ENCODE results near the gene ANKRD34C. TPM values are rescaled to one million over a fixed set of nuclear protein-coding genes. Genes with fewer than 3 reads are reported as not detected.
A peak's percentile ranks its signal among the peaks of the same experiment; 100 is the strongest.

ANKRD34C gene
- total and polyA plus RNA-seq, 2 experiments from 2014 or later: not detected

GRCh38 chr15:79311901-79312553, 29.5 kb downstream of the ANKRD34C start:
- Histone ChIP-seq H3K4me3 (peak overlapping the region; percentile 92), H3F3A (replicated peaks; ENCODE audit: low read depth) (no peaks in the 10 kb centered on the region), H3K9me2 (ENCODE audit: insufficient read depth) (no peaks in the 10 kb centered on the region), H3K36me3 (ENCODE audit: insufficient read depth) (peaks cover 19% of the 10 kb centered on the region), H4K20me1 (replicated peaks; ENCODE audit: insufficient read depth) (no peaks in the 10 kb centered on the region; the same call in 1 of the 2 replicates), H3K27me3 (ENCODE audit: insufficient read depth) (peaks cover 30% of the 10 kb centered on the region), H3K4me1 (ENCODE audit: insufficient read depth) (peaks cover 10% of the 10 kb centered on the region), H3K4me2 (peak overlapping the region; percentile 98), H3K27ac (ENCODE audit: low read depth) (no peak overlapping the region), H3K79me2 (replicated peaks; ENCODE audit: insufficient read depth) (peaks cover 17% of the 10 kb centered on the region), H2AFZ (peak overlapping the region; percentile 98)
- ATAC-seq: no peak
- DNase-seq (ENCODE audit: low spot score): no peak
- Mint-ChIP-seq H3K4me1 (peaks cover 12% of the 10 kb centered on the region), H3K4me3 (peak overlapping the region; percentile 93), H3K36me3 (ENCODE audit: low read depth) (peaks cover 37% of the 10 kb centered on the region), H3K27ac (no peak overlapping the region), H3K27me3 (ENCODE audit: insufficient read depth, low read depth, poor library complexity) (peaks cover 22% of the 10 kb centered on the region), H3K9me3 (no peaks in the 10 kb centered on the region)
- no peak for TF ChIP-seq CREB1 (CRISPR knock-in tag; IDR thresholded peaks at IDR 0.05; ENCODE audit: low read depth)
- no peak for TF ChIP-seq STAT1 (IDR thresholded peaks at IDR 0.05; ENCODE audit: unreplicated experiment)
- TF ChIP-seq ZNF462 (CRISPR knock-in tag; IDR thresholded peaks at IDR 0.05): no peak
- TF ChIP-seq ZNF114 (CRISPR knock-in tag; IDR thresholded peaks at IDR 0.05): no peak
- no peak for TF ChIP-seq ETS1 (IDR thresholded peaks at IDR 0.05)
- TF ChIP-seq EZH2 (IDR thresholded peaks at IDR 0.05; ENCODE audit: low read depth, unreplicated experiment): no peak
- no peak for TF ChIP-seq JUNB (IDR thresholded peaks at IDR 0.05; ENCODE audit: unreplicated experiment)
- TF ChIP-seq EZH2phosphoT487 (IDR thresholded peaks at IDR 0.05; ENCODE audit: unreplicated experiment): no peak
- TF ChIP-seq NANOG (IDR thresholded peaks at IDR 0.05; ENCODE audit: borderline replicate concordance): no peak
- no peak for TF ChIP-seq CTCF (conservative IDR thresholded peaks at IDR 0.05; ENCODE audit: low read depth in 2 of 2)
- no peak for TF ChIP-seq POLR2AphosphoS5 (IDR thresholded peaks at IDR 0.05; ENCODE audit: low read depth)
- TF ChIP-seq ZNF331 (CRISPR knock-in tag; IDR thresholded peaks at IDR 0.05; ENCODE audit: low read depth): no peak
- TF ChIP-seq REST (IDR thresholded peaks at IDR 0.05; ENCODE audit: unreplicated experiment): no peak

Measured in GM23338 (cell line).